Femur (tissue), 1 donor: ENCODE data around the gene AMN.

Experiments used
- DNase-seq: peaks from one replicate; pipeline ENCODE4 v3.0.0-alpha.2; 2017

The AMN gene

GRCh38 chr14:102947321-102948103 is 25.0 kb downstream of the AMN start:
- DNase-seq = no peak

DNA sequence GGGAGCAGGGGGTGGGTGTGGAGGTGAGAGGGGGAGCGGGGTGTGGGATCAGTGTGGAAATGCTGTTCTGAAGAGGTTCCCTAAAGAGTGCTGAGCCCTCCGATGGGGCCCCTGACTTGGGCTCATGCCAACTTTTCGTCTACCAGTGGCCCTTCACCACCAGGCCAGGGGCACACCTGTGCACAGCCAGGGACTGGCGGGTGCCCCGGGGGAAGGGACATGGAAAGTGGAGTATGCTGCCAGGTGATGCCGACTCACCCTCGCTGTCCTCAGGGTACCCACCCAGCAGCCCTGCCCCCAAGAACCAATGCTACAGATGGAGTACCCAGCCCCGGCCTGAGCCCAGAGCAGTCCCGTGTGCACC is 26.2 kb downstream of the AMN start:
- no peak for DNase-seq

- peak; percentile 72 for DNase-seq
Observed at GRCh38 chr14:102949062-102949800, 26.8 kb downstream of the AMN start.

GRCh38 chr14:102949801-102950451 is 27.5 kb downstream of the AMN start:
- no peak for DNase-seq

GRCh38 chr14:102951034-102951433 is 28.6 kb downstream of the AMN start:
- DNase-seq = no peak

- DNase-seq = no peak
Observed at GRCh38 chr14:102951799-102952198, 29.3 kb downstream of the AMN start.

DNA sequence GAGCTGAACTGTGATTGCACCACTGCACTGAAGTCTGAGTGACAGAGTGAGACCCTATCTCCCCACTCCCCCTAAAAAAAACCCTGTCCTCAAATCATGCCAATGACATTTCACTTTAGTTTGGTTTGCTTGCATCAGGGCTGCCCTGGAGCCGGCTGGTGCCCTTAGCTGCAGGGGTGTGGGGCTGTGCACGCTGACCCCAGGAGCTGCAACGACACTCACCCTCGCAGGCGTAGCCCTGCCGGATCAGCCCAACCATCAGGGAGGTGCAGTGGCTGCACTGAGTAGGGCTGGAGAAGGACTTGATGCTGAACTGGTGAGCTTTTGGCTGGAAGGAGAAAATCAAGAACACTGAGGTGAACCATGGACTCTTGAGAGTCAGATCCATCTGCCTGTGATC is 29.8 kb downstream of the AMN start:
- no peak for DNase-seq

GRCh38 chr14:102953100-102953499 is 30.6 kb downstream of the AMN start:
- DNase-seq = no peak

DNA sequence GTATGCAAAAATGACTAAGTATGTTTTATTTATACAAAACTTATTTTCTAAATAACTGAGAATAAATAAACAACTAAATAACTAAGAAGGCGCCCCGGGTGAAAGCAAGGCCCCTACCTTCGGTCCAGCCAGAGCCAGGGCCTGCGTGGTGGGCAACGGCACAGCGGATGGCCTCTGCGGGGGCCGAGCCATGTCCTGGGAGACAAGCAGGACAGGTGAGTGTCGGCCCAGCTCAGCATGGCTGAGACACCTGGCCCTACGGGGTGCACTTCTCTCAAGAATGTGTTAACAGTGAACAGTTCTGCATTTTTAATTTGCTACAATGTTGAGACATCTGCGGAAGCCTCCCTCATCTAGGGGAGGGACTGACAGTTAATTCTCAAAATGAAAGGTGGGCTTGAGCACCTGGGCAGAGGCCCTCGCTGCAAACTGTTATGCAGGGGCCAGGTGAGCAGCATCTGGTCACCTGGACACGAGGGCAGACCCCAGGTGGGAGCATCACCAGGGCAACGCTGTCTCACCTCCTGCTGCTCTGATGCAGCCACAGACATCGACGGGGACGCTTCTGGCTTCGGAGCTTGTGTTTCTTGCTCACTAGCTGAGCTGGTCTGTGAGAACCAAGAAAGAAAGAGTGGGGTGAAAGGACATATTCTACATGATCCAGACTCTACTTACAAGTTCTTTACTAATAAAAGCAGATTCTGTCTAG is 31.8 kb downstream of the AMN start:
- DNase-seq = no peak

DNA sequence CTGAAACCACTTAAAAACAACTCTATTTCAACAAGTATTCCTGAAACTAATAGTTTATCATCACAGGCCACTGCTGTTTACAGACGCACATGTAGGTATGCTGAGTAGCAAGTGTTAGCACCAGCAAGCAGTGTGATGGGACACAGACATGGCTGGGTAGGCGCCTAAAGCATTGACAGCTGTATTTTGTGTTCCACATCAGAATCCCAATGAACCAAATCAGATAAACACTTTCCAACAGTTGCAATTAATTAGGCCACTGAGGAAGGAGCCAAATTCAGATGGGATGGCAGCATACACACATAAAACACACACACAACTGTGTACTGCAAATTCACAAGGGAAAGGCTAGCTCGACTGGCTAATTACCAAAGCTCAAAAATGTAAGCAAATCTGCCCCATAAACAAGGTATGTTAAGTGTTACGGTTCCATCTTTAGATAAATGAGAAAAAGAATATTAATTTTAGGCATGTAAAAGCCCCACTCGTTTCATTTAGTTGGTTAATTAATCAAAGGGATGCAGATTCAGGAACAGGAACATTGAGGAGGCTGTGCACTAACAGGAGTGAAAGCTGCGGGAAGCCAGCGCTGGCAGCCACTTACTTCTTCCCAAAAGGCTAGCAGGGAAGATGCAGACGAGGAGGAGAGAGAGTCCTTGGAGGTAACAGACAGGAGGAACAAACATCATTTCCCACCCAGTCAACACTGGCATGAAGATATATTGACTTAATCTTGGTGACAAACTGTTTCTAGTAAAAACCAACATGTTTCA is 33.4 kb downstream of the AMN start:
- no peak for DNase-seq

DNA sequence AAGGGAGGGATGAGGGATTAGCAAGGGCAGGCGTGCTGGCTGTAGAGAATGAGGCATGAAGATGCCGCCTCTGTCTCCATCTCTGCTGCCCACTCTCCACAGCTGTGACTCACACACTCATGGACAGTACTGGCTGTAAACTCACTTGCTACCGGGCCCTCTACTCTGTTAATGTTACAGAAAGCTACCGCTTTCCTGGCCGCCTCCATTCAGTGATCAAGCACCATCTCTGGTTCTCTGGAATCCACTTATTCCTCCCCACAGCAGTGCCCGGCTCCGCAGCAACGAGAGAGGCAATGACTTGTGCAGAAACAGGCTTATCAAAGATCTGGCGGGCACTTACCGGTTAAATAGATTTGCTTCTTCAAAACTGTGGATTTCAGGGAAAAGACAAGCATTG is 34.8 kb downstream of the AMN start:
- no peak for DNase-seq

DNA sequence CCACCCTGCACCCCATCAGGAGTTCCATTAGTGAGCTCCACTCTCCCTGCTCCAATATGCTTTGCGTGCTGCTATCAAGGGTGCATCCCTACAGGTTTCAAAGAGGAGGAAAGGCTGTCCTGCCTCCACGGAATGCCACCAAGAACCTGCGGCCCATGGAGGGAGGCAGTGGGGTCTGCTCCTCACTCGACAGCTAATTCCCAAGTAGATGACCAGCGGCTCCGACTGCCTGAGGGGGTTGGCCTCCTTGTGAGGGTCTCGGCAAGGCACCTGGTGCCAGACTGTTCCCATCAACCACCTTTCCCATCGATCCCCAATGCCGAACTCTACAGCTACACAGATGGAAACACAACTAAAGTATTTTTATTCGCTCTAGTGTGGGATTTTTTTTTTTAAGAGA is 36.0 kb downstream of the AMN start:
- DNase-seq = no peak

- DNase-seq = no peak
Observed at GRCh38 chr14:102962111-102962627, 39.7 kb downstream of the AMN start.

DNA sequence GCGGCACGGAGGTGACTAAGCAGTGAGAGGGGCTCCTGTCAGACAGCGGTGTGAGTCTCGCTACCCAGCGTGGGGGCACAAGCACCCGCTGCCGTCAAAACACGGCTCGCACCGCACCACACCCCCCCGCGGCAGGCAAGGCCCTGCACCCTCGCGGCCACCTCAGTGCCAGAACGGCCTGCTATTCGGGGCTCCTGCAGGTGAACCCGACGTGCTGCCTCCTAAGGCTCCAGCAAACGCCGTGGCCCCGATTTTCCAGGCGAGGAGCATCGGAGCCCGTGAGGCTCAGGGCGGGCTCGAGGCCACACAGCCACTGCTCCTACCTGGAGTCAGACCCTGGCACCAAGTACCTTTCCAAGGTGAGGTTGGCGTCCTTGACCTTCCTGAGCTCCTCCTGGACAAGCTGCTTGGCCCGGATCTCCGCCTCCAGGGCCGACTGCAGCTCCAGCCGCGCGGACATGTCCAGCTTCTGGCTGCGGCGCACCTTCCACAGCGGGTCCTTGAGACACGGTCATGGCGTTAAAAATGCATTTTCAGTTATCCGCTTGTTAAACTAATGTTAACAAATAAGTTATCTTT is 41.8 kb downstream of the AMN start:
- no peak for DNase-seq

GRCh38 chr14:102965282-102965681 is 42.8 kb downstream of the AMN start:
- DNase-seq = no peak

DNA sequence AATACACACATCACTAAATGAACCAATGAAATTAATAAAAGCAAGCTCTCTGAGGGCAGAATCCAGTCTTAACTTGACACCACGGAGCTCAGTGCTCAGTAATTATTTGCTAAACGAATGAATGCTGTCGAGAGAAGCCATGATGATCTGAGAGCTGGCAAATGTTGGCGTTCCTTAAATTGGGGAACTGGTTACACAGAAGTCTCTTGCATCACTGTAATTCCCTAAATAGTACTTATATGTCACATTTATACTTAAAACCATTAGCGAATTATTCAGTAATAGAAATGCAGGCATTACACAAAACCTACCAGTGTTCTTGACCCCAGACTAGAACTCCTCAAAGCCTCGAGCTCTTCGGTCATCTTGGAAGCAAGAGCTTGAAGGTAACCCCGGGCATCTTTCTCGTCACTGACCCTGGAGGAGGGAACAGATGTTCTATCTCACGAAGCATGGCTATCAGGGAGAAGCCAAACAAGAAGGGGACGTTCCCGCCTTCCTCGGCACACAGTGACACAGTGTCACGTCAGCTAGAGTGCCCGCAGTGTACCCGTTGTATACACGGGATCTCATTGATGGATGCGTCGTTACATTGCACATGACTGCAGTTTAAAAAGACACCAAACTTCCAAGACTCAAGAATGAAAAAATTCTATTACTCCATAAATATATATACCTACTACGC is 43.6 kb downstream of the AMN start:
- DNase-seq = no peak

DNA sequence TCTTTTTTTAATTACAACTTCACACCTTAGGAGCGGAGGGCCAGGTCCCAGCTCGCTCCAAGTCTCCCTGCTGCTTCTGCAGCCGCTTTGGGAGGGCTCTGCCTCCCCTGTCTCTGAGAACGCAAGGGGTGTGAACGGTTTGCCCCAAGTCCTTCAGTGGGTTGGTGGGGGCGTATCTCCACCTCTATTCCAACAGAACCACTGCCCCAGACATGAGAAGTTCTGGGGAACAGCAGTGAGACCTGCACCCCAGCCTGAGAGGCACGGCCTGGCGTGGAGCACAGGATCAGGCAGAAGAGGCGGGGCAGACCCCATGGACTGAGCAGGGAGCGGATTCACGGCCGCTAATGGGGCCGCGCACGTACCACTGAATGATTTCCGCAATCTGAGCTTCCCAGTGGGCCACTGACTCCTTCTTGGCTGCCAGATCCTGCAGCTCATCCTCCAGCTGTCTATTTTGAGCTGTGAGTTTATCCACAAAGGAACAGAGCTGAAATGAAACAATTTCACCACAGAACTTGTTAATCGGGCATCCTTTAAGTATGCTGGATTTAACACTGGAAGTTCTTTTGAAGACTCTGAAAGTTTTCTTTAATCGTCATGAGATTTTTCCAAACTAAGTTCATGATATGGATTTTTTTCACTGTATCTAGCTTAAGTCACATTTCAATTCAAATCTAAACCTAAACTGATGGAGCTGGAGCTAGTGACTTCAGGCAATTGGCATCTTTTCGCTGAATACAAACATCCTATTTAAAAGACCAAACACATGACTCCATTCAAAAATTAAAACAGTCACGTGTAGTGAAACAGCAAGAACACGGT is 44.4 kb downstream of the AMN start:
- DNase-seq = peak; percentile 83

- DNase-seq = no peak
Observed at GRCh38 chr14:102967506-102967795, 45.0 kb downstream of the AMN start.

DNA sequence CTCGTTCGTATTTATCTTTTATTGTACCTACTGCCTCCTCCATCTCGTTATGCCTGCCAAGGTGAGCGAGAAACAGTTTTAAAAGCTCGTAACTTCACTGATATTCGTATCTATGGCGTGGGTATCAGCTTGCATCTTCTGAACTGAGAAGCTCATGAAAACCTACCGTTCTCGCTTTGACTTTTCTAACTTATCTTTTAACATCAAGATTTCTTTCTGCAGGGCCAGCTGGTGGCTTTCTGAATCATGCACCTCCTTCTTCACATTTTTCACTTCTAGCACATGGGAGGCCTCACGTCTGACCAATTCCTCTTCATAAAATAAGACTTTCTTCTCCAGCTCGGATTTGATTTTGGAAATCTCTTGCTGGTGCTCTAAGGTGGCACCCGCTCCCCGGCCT is 45.8 kb downstream of the AMN start:
- DNase-seq = no peak

GRCh38 chr14:102969060-102969791 is 46.8 kb downstream of the AMN start:
- DNase-seq = peak; percentile 65
